ENCODE data around the gene KCNMA1.

Gene KCNMA1

DNA sequence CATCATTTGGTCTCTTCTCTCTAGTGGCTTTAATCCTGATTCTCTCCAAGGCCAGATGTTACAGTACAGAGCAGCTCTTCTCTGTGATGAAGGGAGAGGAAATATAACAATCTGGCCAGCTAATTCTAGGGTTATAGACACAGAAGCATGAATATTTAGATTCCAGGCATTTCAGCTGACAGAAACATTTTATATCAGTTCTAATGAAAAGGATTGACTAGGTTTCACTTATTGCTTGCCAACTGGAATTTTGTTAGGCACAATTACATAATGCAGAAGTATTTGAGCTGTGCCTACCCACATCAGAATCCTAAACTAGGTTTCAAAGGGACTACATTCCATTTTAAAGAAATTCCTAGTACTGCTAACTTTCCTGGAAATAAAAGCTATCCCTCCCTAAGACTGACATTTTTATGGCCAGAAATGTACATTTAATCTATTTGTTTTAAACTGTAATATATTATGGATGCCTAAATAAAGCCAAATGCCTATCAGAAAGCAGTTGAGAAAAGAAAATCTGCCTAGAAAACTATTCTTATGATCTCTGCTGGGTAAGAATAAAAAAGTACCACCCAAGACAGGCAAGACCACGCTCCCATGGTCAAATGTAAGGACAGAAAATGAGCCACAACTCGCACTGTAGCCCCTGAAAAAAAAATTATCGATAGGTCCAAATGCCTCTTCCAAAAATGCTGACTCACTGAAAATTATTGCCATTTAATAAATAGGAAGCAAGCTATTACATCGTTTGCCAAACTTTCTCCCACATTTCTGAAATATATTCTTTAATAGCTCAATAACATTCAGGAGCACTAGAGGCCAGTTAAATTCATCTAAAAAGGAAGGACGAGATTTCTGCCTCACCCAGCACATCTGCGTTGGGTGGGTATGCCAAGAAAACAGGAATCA is 498.1 kb downstream of the KCNMA1 start:
- no peak overlapping the region for H3K4me3 ChIP-seq (ENCODE audit: control insufficient read depth, low read depth, low read length)
- TF ChIP-seq, protein P1, sequence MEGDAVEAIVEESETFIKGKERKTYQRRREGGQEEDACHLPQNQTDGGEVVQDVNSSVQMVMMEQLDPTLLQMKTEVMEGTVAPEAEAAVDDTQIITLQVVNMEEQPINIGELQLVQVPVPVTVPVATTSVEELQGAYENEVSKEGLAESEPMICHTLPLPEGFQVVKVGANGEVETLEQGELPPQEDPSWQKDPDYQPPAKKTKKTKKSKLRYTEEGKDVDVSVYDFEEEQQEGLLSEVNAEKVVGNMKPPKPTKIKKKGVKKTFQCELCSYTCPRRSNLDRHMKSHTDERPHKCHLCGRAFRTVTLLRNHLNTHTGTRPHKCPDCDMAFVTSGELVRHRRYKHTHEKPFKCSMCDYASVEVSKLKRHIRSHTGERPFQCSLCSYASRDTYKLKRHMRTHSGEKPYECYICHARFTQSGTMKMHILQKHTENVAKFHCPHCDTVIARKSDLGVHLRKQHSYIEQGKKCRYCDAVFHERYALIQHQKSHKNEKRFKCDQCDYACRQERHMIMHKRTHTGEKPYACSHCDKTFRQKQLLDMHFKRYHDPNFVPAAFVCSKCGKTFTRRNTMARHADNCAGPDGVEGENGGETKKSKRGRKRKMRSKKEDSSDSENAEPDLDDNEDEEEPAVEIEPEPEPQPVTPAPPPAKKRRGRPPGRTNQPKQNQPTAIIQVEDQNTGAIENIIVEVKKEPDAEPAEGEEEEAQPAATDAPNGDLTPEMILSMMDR (IDR thresholded peaks at IDR 0.05; ENCODE audit: control insufficient read depth, insufficient read depth, low read depth, low read length, missing control alignments) = no peak
- no peak for DNase-seq (ENCODE audit: low read depth)

DNA sequence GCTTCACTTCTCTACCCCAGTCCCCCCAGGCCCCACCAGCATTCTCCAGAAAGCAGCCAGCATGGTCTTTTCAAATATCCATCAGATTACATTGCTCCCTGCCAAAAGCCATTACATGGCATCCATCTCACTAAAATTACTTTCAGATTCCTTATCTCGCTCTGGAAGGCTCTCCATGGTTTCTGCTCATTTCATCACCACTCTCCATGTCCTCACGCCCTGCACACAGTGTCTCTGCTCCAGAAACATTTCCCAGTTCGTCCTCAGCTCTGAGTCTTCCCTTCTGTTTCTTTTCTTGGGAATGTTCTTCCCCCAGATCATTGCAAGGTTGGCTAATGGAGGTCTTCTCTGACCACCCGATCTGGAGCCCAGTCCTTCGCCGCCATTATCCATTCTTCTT is 499.1 kb downstream of the KCNMA1 start:
- TF ChIP-seq, protein P1 (IDR thresholded peaks at IDR 0.05; ENCODE audit: control insufficient read depth, insufficient read depth, low read depth, low read length, missing control alignments) = no peak
- no peak overlapping the region for H3K4me3 ChIP-seq (ENCODE audit: control insufficient read depth, low read depth, low read length)
- DNase-seq (ENCODE audit: low read depth) = no peak

DNA sequence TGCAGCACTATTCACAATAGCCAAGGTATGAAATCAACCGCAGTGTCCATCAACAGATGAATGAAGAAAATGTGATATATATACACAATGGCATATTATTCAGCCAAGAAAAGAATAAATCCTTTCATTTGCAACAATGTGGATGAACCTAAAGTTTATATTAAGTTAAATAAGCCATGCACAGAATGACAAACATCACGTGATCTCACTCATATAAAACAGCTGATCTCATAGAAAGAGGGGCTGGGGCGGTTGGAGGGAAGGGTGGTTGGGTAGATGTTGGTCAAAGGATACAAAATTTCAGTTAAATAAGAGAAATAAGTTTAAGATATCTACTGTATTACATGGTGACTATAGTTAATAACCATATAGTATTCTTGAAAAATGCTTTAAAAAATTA is 502.1 kb downstream of the KCNMA1 start:
- no peak for DNase-seq (ENCODE audit: low read depth)
- TF ChIP-seq, protein P1 (IDR thresholded peaks at IDR 0.05; ENCODE audit: control insufficient read depth, insufficient read depth, low read depth, low read length, missing control alignments) = no peak
- H3K4me3 ChIP-seq (ENCODE audit: control insufficient read depth, low read depth, low read length) = no peak overlapping the region

DNA sequence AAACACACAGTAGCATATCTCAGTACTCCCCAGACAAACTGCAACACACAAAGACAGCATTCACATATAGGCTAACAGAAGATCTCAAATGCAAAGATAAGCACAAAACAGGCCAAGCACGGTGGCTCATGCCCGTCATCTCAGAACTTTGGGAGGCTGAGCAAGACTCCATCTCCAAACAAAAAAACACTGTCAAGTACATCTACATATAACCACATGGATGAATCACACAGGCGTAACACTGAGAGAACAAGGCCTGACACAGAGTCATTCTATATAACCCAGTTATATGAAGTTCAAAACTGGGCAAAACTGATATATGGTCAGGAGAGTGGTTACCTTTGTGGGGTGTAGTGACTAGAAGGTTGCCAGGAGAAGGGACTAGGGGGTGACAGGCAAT is 506.4 kb downstream of the KCNMA1 start:
- DNase-seq (ENCODE audit: low read depth) = no peak
- TF ChIP-seq, protein P1 (IDR thresholded peaks at IDR 0.05; ENCODE audit: control insufficient read depth, insufficient read depth, low read depth, low read length, missing control alignments) = no peak
- no peak overlapping the region for H3K4me3 ChIP-seq (ENCODE audit: control insufficient read depth, low read depth, low read length)

DNA sequence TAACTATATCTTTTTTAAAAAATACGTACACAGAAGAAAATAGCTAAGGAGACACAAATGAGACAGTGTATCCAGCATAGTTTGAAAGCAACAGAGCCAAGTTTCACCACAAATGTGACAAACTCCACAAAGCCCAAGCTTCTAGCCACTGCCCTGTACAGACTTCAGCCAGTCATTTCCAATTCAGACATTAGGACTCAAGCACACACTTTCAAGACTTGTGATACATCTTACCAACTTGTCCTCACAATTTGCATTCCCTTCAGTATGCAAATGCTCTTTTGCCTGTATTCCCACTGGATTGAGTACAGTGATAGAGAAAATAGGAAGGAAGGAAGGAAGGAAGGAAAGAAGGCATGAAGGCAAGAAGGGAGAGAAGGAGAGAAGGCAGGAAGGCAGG is 510.4 kb downstream of the KCNMA1 start:
- TF ChIP-seq, protein P1 (IDR thresholded peaks at IDR 0.05; ENCODE audit: control insufficient read depth, insufficient read depth, low read depth, low read length, missing control alignments) = no peak
- H3K4me3 ChIP-seq (ENCODE audit: control insufficient read depth, low read depth, low read length) = no peak overlapping the region
- DNase-seq (ENCODE audit: low read depth) = no peak

DNA sequence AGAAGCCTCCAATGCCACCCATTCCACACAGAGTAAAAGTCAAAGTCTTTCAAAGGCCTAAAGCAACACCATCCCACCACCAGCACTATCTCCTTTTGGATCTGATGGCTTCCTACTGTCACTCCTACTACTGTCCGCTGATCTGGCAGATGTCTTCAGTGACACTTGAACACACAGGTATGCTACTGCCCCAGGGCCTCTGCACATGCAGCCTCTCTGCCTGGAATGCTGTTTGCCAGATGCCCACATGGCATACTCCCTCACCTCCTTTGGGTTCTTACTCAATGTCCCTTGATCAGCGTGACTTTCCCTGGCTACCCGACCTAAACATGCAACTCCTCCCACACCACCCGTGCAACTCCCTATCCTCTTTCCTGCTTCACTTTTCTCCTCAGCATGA is 512.4 kb downstream of the KCNMA1 start:
- DNase-seq (ENCODE audit: low read depth) = no peak
- TF ChIP-seq, protein P1 (IDR thresholded peaks at IDR 0.05; ENCODE audit: control insufficient read depth, insufficient read depth, low read depth, low read length, missing control alignments) = no peak
- H3K4me3 ChIP-seq (ENCODE audit: control insufficient read depth, low read depth, low read length) = no peak overlapping the region
